K562 (cell line): ENCODE results near the gene ANK3. TPM values are rescaled to one million over a fixed set of nuclear protein-coding genes. Genes with fewer than 3 reads are reported as not detected.

Source experiments
- ATAC-seq: fragments of 200-7000 bp; cut with Tn5 transposase; 3 replicates; pipeline ENCODE4 v1.9.1; 2020; ENCODE audit warnings: moderate library complexity
- BruUV-seq: library from RNA; stranded (reverse); fragments of 400-500 nt; replicated peaks from 2 replicates; lab custom pipeline; 2021; lab: Mats Ljungman, UMichigan
- CTCF ChIA-PET: fragments of 300-600 bp; formaldehyde crosslinking; extraction: SDS; loops from one replicate; lab custom pipeline; 2021; ENCODE audit warnings: low intra/inter-chr PET ratio; lab: Yijun Ruan, JAX
- POLR2A ChIA-PET: fragments of 300-600, 350-650 bp; sonication (Branson Sonifier 250); formaldehyde crosslinking; extraction: SDS; loops from one replicate; lab custom pipeline; 2021; ENCODE audit warnings: antibody characterized with exemption, inconsistent platforms; lab: Yijun Ruan, JAX
- DNase-seq, 4 experiments: peaks; one replicate each; pipeline versions ENCODE4 v3.0.0 to v3.0.0-alpha.2; 2011 to 2018; ENCODE audit warnings: low spot score in 3 of 4, mixed read lengths in 3 of 4; ENCODE audit errors: extremely low read depth in 1 of 4
- FAIRE-seq: peaks from 2 replicates; lab custom pipeline; 2011; peaks lifted over from hg19 to GRCh38; lab: Jason Lieb, UNC
- H2AFZ ChIP-seq: 2 replicates; pipeline ENCODE4 v1.6.0; 2011; ENCODE audit warnings: low read depth, low read length, control low read depth, inconsistent platforms
- H3K27ac ChIP-seq: fragments of 200-600 bp; 3 replicates; pipeline ENCODE4 v1.8.0; 2011; ENCODE audit warnings: low read depth, mild to moderate bottlenecking, control low read depth, inconsistent platforms, low read length, moderate library complexity, mixed read lengths; ENCODE audit errors: extremely low read depth
- H3K27me3 ChIP-seq, 2 experiments: fragments of 300-600 bp in 1 of 2; 2 replicates in 1 of 2; 3 replicates in 1 of 2; pipeline versions ENCODE4 v1.6.0 to v1.8.0; 2011; ENCODE audit warnings: inconsistent platforms in 2 of 2, low read length in 2 of 2, mild to moderate bottlenecking in 1 of 2, mixed read lengths in 1 of 2, moderate library complexity in 1 of 2; ENCODE audit not compliant: control insufficient read depth in 2 of 2, insufficient read depth in 2 of 2
- H3K36me3 ChIP-seq: fragments of 300-600 bp; 3 replicates; pipeline ENCODE4 v1.8.0; 2011; ENCODE audit warnings: mild to moderate bottlenecking, low read length, inconsistent platforms; ENCODE audit not compliant: control insufficient read depth, insufficient read depth
- H3K4me1 ChIP-seq, 2 experiments: fragments of 200-600 bp in 1 of 2; replicated peaks in 1 of 2; 2 replicates in 1 of 2; 3 replicates in 1 of 2; pipeline versions ENCODE4 v1.5.1 to v1.8.0; 2011; ENCODE audit warnings: inconsistent platforms in 2 of 2, low read length in 2 of 2, mild to moderate bottlenecking in 1 of 2, mixed read lengths in 1 of 2, moderate library complexity in 1 of 2; ENCODE audit not compliant: control insufficient read depth in 2 of 2, insufficient read depth in 2 of 2
- H3K4me2 ChIP-seq: 2 replicates; pipeline ENCODE4 v1.6.1; 2011; ENCODE audit warnings: low read length, control low read depth, inconsistent platforms, mixed read lengths; ENCODE audit not compliant: insufficient read depth
- H3K4me3 ChIP-seq: fragments of 200-600 bp; sonication (generic), shearing (Covaris generic); 2 replicates; pipeline ENCODE4 v1.5.1; 2016; ENCODE audit warnings: control low read depth, inconsistent platforms
- H3K79me2 ChIP-seq: fragments of 200-600 bp; 3 replicates; pipeline ENCODE4 v1.8.0; 2011; ENCODE audit warnings: low read length, inconsistent platforms; ENCODE audit not compliant: control insufficient read depth, insufficient read depth
- H3K9ac ChIP-seq, 2 experiments: 2 replicates each; pipeline versions ENCODE4 v1.6.0 to v1.6.1; 2011; ENCODE audit warnings: low read depth in 2 of 2, low read length in 2 of 2, control low read depth in 1 of 2, inconsistent platforms in 1 of 2, mild to moderate bottlenecking in 1 of 2, mixed read lengths in 1 of 2; ENCODE audit not compliant: insufficient read depth in 1 of 2
- H3K9me1 ChIP-seq: one replicate; pipeline ENCODE4 v1.6.0; 2011; ENCODE audit warnings: inconsistent platforms, mild to moderate bottlenecking, low read length, moderate library complexity; ENCODE audit not compliant: control insufficient read depth, insufficient read depth
- H3K9me3 ChIP-seq: replicated peaks from 2 replicates; pipeline ENCODE4 v1.5.1; 2011; ENCODE audit warnings: low read depth, low read length, inconsistent platforms; ENCODE audit not compliant: control insufficient read depth, insufficient read depth
- H4K20me1 ChIP-seq: replicated peaks from 2 replicates; pipeline ENCODE4 v1.6.1; 2011; ENCODE audit warnings: low read length, inconsistent platforms, mixed read lengths; ENCODE audit not compliant: control insufficient read depth, insufficient read depth
- CBX2 ChIP-seq: fragments of 200-600 bp; sonication (generic); IDR thresholded peaks from one replicate; pipeline ENCODE4 v1.6.1; 2012; ENCODE audit warnings: mild to moderate bottlenecking, low read length, inconsistent platforms; ENCODE audit not compliant: insufficient read depth, poor library complexity, severe bottlenecking
- CBX3 ChIP-seq, 2 experiments: IDR thresholded peaks; 1 replicate in 1 of 2; 2 replicates in 1 of 2; pipeline ENCODE4 v1.6.1; 2012; ENCODE audit warnings: inconsistent platforms in 2 of 2, low read length in 2 of 2, borderline replicate concordance in 1 of 2, control low read depth in 1 of 2
- CEBPB ChIP-seq: fragments of 450-650 bp; IDR thresholded peaks from 2 replicates; pipeline ENCODE4 v1.6.1; 2016; ENCODE audit warnings: missing genetic modification characterization, missing compliant biosample characterization
- ESRRA ChIP-seq: fragments of 450-650 bp; IDR thresholded peaks from 2 replicates; pipeline ENCODE4 v1.6.1; 2014; ENCODE audit warnings: low read depth, mild to moderate bottlenecking, moderate library complexity, borderline replicate concordance
- FOXA3 ChIP-seq, 2 experiments: fragments of 450-650 bp in 1 of 2; sonication (generic) in 1 of 2; formaldehyde crosslinking; IDR thresholded peaks in 1 of 2; conservative IDR thresholded peaks in 1 of 2; 2 replicates each; pipeline versions ENCODE4 v1.4.0 to v1.8.0; 2020 to 2022; ENCODE audit warnings: mild to moderate bottlenecking in 2 of 2, missing genetic modification reagents in 1 of 2
- HMG20A ChIP-seq: fragments of 450-650 bp; formaldehyde crosslinking; conservative IDR thresholded peaks from 2 replicates; pipeline ENCODE4 v1.4.0; 2020; ENCODE audit warnings: mild to moderate bottlenecking, mixed read lengths
- JUND ChIP-seq, 2 experiments: IDR thresholded peaks; 2 replicates in 1 of 2; 3 replicates in 1 of 2; pipeline ENCODE4 v1.6.1; 2011; ENCODE audit warnings: borderline replicate concordance in 2 of 2, low read depth in 2 of 2, low read length in 2 of 2, improper control_type of control experiment in 1 of 2, missing biosample characterization in 1 of 2, missing genetic modification characterization in 1 of 2, missing genetic modification reagents in 1 of 2
- MECOM ChIP-seq: fragments of 250-450 bp; sonication (Bioruptor Pico); IDR thresholded peaks from 2 replicates; pipeline ENCODE4 v1.8.0; 2022; ENCODE audit warnings: inconsistent platforms
- MEF2A ChIP-seq: IDR thresholded peaks from 2 replicates; pipeline ENCODE4 v1.6.1; 2011; ENCODE audit warnings: low read depth, mild to moderate bottlenecking, low read length, moderate library complexity; ENCODE audit not compliant: control insufficient read depth
- MEIS2 ChIP-seq: fragments of 450-650 bp; IDR thresholded peaks from 2 replicates; pipeline ENCODE4 v1.6.1; 2014; ENCODE audit warnings: mild to moderate bottlenecking; ENCODE audit not compliant: partially characterized antibody
- MXI1 ChIP-seq: IDR thresholded peaks from 2 replicates; pipeline ENCODE4 v1.6.1; 2011; ENCODE audit warnings: low read depth, mild to moderate bottlenecking, improper control_type of control experiment, low read length
- NFE2 ChIP-seq: IDR thresholded peaks from 2 replicates; pipeline ENCODE4 v1.6.1; 2014; ENCODE audit warnings: antibody characterized with exemption, low read depth
- NFE2L1 ChIP-seq: fragments of 450-650 bp; IDR thresholded peaks from 2 replicates; pipeline ENCODE4 v1.6.1; 2016; ENCODE audit warnings: missing genetic modification characterization, low read depth, mild to moderate bottlenecking, missing compliant biosample characterization, moderate library complexity, borderline replicate concordance
- PHF21A ChIP-seq: fragments of 450-650 bp; IDR thresholded peaks from 2 replicates; pipeline ENCODE4 v1.6.1; 2017; ENCODE audit warnings: low read depth, borderline replicate concordance
- RBM22 ChIP-seq: fragments of 200-400 bp; formaldehyde crosslinking; IDR thresholded peaks from 2 replicates; pipeline ENCODE4 v1.6.1; 2018; ENCODE audit warnings: low read length, low read depth; ENCODE audit not compliant: poor library complexity, severe bottlenecking
- RCOR1 ChIP-seq, 2 experiments: IDR thresholded peaks; 2 replicates each; pipeline ENCODE4 v1.6.1; 2012; ENCODE audit warnings: low read depth in 2 of 2, low read length in 2 of 2, borderline replicate concordance in 1 of 2, improper control_type of control experiment in 1 of 2
- SPI1 ChIP-seq: IDR thresholded peaks from 2 replicates; pipeline ENCODE4 v1.6.1; 2011; ENCODE audit warnings: low read depth, low read length, control low read depth, borderline replicate concordance
- ZNF354B ChIP-seq: fragments of 250-450 bp; sonication (Bioruptor Pico); IDR thresholded peaks from 2 replicates; pipeline ENCODE4 v1.4.0; 2020
- ZNF696 ChIP-seq: fragments of 250-450 bp; sonication (Bioruptor Pico); conservative IDR thresholded peaks from 2 replicates; pipeline ENCODE4 v1.4.0; 2020; ENCODE audit warnings: mild to moderate bottlenecking, moderate library complexity
- in situ Hi-C: fragments of 300-500 bp; cut with MboI; formaldehyde crosslinking; loops from 4 replicates; pipeline ENCODE4 v1.15.0; 2018; ENCODE audit warnings: inconsistent platforms, mixed read lengths
- intact Hi-C: fragments of 100-400 bp; cut with micrococcal nuclease; formaldehyde crosslinking; loops from 2 replicates; pipeline ENCODE4 v1.14.2; 2022
- polyA plus RNA-seq, 8 experiments: library from polyadenylated mRNA; depleted of rRNA in 4 of 8; stranded (reverse) in 5 of 8; unstranded in 3 of 8; fragments of >200 nt; fragmentation: Nextera tagmentation in 2 of 8; fragmentation: Illumina TruSeq in 1 of 8; extraction: Ambion mirVana in 2 of 8; extraction: Trizol in 1 of 8; gene quantifications; 2 replicates each; pipeline versions ENCODE4 v1.2.1 to v1.2.3, GENCODE V29; 2011 to 2014; ENCODE audit warnings: inconsistent platforms in 1 of 8, missing spikeins in 1 of 8
- total RNA-seq, 7 experiments: library from RNA; depleted of rRNA in 6 of 7; stranded (reverse); fragments of >200 nt in 6 of 7; fragmentation: Illumina TruSeq in 2 of 7; extraction: Trizol in 2 of 7; gene quantifications; 2 replicates each; pipeline versions ENCODE4 v1.2.1 to v1.2.3, GENCODE V29; 2011 to 2021; ENCODE audit warnings: low replicate concordance in 1 of 7

The ANK3 gene
- total and polyA plus RNA-seq, 9 of the 15 experiments (the other 6 are each of a cell fraction or from before 2014, with no cell fraction given): 10.0 to 32.3 (median 17.9) TPM

- 0 out of 4 replicates have a peak, but pooled peaks of 1 of the 2 experiments have one; percentile 7 for TF ChIP-seq RCOR1 (IDR thresholded peaks at IDR 0.05; ENCODE audit: borderline replicate concordance in 1 of 2, low read depth in 2 of 2, low read length in 2 of 2)
- 0 out of 4 replicates have a peak, but pooled peaks of 1 of the 2 experiments have one; percentile 25 for TF ChIP-seq FOXA3 (CRISPR knock-in tag; conservative IDR thresholded peaks at IDR 0.05 in 1 of 2, IDR thresholded peaks at IDR 0.05 in 1 of 2)
- TF ChIP-seq MECOM (CRISPR knock-in tag): peak; percentile 64; the same call in 1 of the 2 replicates
- TF ChIP-seq NFE2: peak; percentile 52
- peak; percentile 59 for TF ChIP-seq MEIS2
- TF ChIP-seq CEBPB: peak; percentile 71
- peak; percentile 87 for TF ChIP-seq MEF2A
- peak; percentile 14; the same call in 1 of the 2 replicates for TF ChIP-seq JUND (IDR thresholded peaks at IDR 0.05; ENCODE audit: borderline replicate concordance, low read depth, low read length)
- TF ChIP-seq JUND (tag; IDR thresholded peaks at IDR 0.05; ENCODE audit: borderline replicate concordance, low read depth, low read length): no peak
- TF ChIP-seq PHF21A: no peak
- no peak for TF ChIP-seq CBX3 (IDR thresholded peaks at IDR 0.05; ENCODE audit: borderline replicate concordance in 1 of 2, low read length in 2 of 2)
- TF ChIP-seq, all 486 proteins: peak for 19
Measured at GRCh38 chr10:60032723-60033122, 357.0 kb downstream of the ANK3 start (continued).

GRCh38 chr10:60031664-60032063 is 358.0 kb downstream of the ANK3 start:
- Histone ChIP-seq H3K9me3 (no peaks in the 10 kb centered on the region), H3K4me1 (peaks cover 3 to 15% of the 10 kb centered on the region in 2 experiments; a peak in 4 of 5 replicates), H2AFZ (no peak overlapping the region), H3K9ac (no peak overlapping the region), H3K36me3 (no peaks in the 10 kb centered on the region), H3K27me3 (no peaks in the 10 kb centered on the region), H3K27ac (no peak overlapping the region), H4K20me1 (no peaks in the 10 kb centered on the region), H3K4me3 (no peak overlapping the region), H3K4me2 (no peak overlapping the region), H3K9me1 (no peaks in the 10 kb centered on the region), H3K79me2 (no peaks in the 10 kb centered on the region)
- intact Hi-C loops: loop anchor here (1.0 to 5.0 kb wide), 3 partner anchors 124 to 405 kb away; partner anchors contain the start of gene CCDC6
- ChIA-PET CTCF (interaction anchor here (0.6 kb wide), 1 partner anchor 338 kb away, joined by 3 read pairs; no protein-coding TSS in a partner anchor), POLR2A (interaction anchor here (0.9 kb wide), 1 partner anchor 18 kb away, joined by 5 read pairs; no protein-coding TSS in a partner anchor)
- ATAC-seq (no peak), FAIRE-seq (no peak), DNase-seq (no peak)
- in situ Hi-C loops: no loop called here
- BruUV-seq: no TSS peak
- TF ChIP-seq ESRRA (0 out of 2 replicates have a peak, but pooled peaks have one; percentile 30), MXI1 (no peak), ZNF354B (CRISPR knock-in tag) (no peak), ZNF696 (CRISPR knock-in tag) (no peak), NFE2L1 (tag) (no peak), CBX2 (no peak), SPI1 (peak; percentile 54; the same call in 1 of the 2 replicates), RBM22 (no peak), HMG20A (CRISPR knock-in tag) (no peak)
